Brain microvascular endothelial cell (primary cell): Measurements from ENCODE around the gene FREM2.

Source experiments
- DNase-seq: peaks from one replicate; pipeline ENCODE4 v3.0.0-alpha.2; 2020
- H3K27ac ChIP-seq: fragments of 250-450 bp; sonication (Bioruptor Pico); 2 replicates; pipeline ENCODE4 v1.5.1; 2020; ENCODE audit warnings: mild to moderate bottlenecking, moderate library complexity
- H3K27me3 ChIP-seq: fragments of 250-450 bp; sonication (Bioruptor Pico); replicated peaks from 2 replicates; pipeline ENCODE4 v1.5.1; 2020; ENCODE audit warnings: mild to moderate bottlenecking
- H3K36me3 ChIP-seq: fragments of 250-450 bp; sonication (Bioruptor Pico); replicated peaks from 2 replicates; pipeline ENCODE4 v1.5.1; 2020; ENCODE audit warnings: mild to moderate bottlenecking
- H3K4me3 ChIP-seq: 2 replicates; pipeline ENCODE4 v1.5.1; 2011; ENCODE audit warnings: low read depth, mild to moderate bottlenecking, control low read depth, low read length, moderate library complexity
- in situ Hi-C: cut with HindIII; loops from 2 replicates; pipeline ENCODE4 v1.10.0; 2017; ENCODE audit warnings: low sequenced_read_pairs, low pct_ligation_motif_present
- TF ChIP-seq, protein P1 (sequence below): IDR thresholded peaks from 2 replicates; pipeline ENCODE4 v1.5.1; 2011; ENCODE audit warnings: low read depth, mild to moderate bottlenecking, moderate library complexity, low read length, control low read depth, inconsistent platforms; ENCODE audit errors: missing control alignments

FREM2 gene

DNA sequence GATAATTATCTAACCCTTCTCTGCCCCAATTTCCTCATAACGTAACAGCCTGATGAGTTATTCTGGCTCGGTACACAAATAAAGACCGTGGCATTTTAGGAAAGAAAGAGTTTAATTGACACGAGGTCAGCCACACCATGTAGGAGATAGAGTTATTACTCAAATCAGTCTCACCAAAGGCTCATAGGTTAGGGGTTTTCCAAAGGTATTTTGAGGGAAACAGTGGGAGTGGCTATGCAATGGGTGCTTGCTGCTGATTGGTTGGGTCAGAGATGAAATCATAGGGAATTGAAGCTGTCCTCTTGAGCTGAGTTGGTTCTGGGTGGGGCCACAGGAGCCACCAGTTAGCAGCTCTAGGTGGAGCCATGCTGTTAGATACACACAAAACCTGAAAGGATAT, 137.5 kb downstream of the FREM2 start:
- no peak for DNase-seq
- Histone ChIP-seq H3K36me3 (no peaks in the 10 kb centered on the region), H3K27ac (no peak overlapping the region), H3K4me3 (no peak overlapping the region), H3K27me3 (no peaks in the 10 kb centered on the region)
- TF ChIP-seq, protein P1, sequence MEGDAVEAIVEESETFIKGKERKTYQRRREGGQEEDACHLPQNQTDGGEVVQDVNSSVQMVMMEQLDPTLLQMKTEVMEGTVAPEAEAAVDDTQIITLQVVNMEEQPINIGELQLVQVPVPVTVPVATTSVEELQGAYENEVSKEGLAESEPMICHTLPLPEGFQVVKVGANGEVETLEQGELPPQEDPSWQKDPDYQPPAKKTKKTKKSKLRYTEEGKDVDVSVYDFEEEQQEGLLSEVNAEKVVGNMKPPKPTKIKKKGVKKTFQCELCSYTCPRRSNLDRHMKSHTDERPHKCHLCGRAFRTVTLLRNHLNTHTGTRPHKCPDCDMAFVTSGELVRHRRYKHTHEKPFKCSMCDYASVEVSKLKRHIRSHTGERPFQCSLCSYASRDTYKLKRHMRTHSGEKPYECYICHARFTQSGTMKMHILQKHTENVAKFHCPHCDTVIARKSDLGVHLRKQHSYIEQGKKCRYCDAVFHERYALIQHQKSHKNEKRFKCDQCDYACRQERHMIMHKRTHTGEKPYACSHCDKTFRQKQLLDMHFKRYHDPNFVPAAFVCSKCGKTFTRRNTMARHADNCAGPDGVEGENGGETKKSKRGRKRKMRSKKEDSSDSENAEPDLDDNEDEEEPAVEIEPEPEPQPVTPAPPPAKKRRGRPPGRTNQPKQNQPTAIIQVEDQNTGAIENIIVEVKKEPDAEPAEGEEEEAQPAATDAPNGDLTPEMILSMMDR, result no peak
- in situ Hi-C loops, result no loop called here

DNA sequence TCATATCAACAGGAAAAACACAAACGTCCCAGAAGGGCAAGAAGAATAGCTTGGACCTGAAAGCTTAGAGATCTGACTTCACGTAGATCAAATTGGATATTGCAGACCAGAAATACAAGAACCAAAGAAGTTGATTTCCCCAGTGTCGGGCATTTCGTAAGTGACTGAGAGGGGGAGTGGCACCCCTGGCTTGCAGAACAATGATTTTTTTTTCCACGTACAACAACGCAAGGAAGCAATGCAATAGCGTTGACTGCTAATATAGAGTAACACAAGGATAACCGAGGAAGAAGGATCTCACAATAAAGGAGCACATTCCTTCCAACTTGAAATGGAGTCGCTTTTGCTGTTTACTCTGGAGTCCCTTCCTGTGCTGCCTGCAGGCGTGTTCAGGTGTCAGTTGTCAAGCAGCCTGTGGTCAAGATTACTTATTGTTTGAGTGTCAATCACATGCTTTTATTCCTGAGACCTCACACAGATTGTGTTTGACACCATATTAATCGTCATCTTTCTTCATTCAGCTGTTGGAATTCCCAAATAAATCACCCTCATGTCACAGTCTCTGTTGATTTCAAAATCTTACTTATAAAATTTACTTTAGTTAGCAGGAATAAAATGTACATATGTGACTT, 139.4 kb downstream of the FREM2 start:
- no peak for DNase-seq
- Histone ChIP-seq H3K27me3 (no peaks in the 10 kb centered on the region), H3K36me3 (no peaks in the 10 kb centered on the region), H3K4me3 (no peak overlapping the region), H3K27ac (no peak overlapping the region)
- TF ChIP-seq, protein P1, result no peak
- in situ Hi-C loops, result no loop called here

DNA sequence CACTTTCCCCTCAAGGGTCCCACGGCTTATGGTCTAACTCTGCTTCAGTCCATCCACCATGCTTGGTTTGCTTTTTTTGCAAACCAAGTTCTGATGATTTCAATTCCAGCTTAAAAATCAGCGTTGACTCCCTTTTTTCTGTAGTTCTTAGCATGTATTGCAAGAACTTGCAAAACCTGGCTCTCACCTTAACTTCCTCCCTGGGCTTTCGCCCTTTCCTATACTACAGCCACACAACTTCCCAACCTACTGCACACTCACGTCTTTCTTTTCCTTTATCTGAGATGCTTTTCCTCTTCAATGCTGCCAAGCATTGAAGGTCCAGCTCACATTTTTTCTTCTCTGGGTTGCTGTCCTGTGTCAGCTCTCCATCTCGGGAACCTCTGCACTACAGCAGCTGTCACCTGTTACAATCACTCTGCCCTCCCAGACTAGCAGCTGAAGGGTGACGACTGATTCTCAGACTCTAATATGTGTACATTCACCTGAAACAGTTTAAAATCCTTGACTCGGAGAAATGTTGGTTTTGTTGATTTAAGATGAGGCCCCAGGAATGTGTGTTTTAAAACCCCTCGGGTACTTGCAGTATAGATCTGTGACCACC, 143.7 kb downstream of the FREM2 start:
- Histone ChIP-seq H3K4me3 (no peak overlapping the region), H3K27me3 (no peaks in the 10 kb centered on the region), H3K27ac (no peak overlapping the region), H3K36me3 (no peaks in the 10 kb centered on the region)
- TF ChIP-seq, protein P1, result no peak
- in situ Hi-C loops, result no loop called here
- DNase-seq, result no peak

DNA sequence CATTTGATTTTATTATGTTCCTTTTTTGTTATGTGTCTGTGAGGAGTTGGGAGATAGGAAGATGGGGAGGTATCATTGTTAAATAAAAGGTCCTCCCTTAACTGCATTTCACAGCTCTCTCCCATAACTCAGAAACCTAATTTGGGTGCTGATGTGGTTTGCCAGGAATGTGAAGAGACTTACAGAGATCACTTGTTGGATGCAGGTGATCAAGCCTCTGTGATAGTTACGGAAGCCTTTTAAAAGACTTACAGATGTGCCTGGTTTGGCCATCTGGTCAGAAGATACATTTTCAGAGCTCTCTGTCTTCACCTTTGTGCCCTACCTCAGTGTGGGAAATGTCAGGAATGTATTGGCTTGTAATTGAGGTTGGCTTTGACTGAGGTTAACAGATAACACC, 157.7 kb downstream of the FREM2 start:
- Histone ChIP-seq H3K27ac (no peak overlapping the region), H3K4me3 (no peak overlapping the region), H3K27me3 (no peaks in the 10 kb centered on the region), H3K36me3 (no peaks in the 10 kb centered on the region)
- in situ Hi-C loops, result no loop called here
- TF ChIP-seq, protein P1, result no peak
- DNase-seq, result no peak

DNA sequence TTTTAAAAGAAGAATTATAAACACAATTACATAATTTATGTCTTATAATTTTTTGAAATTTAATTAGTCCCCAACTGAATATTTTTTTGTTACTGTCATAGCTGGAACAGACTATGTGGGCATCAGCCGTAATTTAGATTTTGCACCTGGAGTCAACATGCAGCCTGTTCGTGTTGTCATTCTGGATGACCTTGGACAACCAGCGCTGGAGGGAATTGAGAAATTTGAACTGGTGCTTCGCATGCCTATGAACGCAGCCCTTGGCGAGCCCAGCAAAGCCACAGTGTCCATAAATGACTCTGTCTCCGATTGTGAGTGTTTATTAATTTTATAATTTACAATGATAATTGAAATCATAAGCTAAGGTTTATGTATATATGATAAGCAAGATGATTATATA, 161.5 kb downstream of the FREM2 start:
- in situ Hi-C loops, result no loop called here
- TF ChIP-seq, protein P1, result no peak
- Histone ChIP-seq H3K4me3 (no peak overlapping the region), H3K27me3 (no peaks in the 10 kb centered on the region), H3K36me3 (no peaks in the 10 kb centered on the region), H3K27ac (no peak overlapping the region)
- DNase-seq, result no peak

DNA sequence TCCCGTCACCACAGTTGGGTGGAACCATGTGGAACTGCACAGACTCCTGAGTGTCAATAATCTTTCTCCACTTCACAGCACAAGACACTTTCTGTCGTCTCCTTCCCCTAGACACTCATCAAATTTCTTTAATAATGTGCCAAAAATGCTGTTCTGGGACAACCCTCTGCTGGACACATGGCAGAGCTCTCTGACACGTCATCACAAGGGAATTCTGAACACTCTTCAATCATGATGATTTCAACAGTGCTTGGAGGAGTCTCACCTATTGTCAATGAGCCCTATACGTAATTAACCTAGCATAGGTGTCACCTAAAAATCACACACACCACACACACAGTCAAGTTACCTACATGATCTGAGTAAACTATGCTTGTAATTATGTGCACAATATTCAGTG, 162.4 kb downstream of the FREM2 start:
- no peak for DNase-seq
- no peak overlapping the region for H3K27ac ChIP-seq
- H3K27me3 ChIP-seq, result no peaks in the 10 kb centered on the region
- TF ChIP-seq, protein P1, result no peak
- H3K4me3 ChIP-seq, result no peak overlapping the region
- in situ Hi-C loops, result no loop called here
- no peaks in the 10 kb centered on the region for H3K36me3 ChIP-seq
